GM12875 (cell line): Measurements from ENCODE around the gene GPR31.
"Not testable (repeated sequence)": the region's sequence is repeated elsewhere in the genome, so short reads cannot be mapped to it uniquely, and the experiment has no call there.

ENCODE experiments used
- H3K4me3 ChIP-seq: one replicate; pipeline ENCODE4 v1.5.1; 2011; ENCODE audit warnings: low read depth, low read length, control low read depth
- CTCF ChIP-seq: IDR thresholded peaks from 2 replicates; pipeline ENCODE4 v1.5.1; 2011; ENCODE audit warnings: low read depth, mild to moderate bottlenecking, control low read depth, inconsistent platforms, low read length, moderate library complexity, borderline replicate concordance; ENCODE audit not compliant: insufficient read depth

Gene GPR31

DNA sequence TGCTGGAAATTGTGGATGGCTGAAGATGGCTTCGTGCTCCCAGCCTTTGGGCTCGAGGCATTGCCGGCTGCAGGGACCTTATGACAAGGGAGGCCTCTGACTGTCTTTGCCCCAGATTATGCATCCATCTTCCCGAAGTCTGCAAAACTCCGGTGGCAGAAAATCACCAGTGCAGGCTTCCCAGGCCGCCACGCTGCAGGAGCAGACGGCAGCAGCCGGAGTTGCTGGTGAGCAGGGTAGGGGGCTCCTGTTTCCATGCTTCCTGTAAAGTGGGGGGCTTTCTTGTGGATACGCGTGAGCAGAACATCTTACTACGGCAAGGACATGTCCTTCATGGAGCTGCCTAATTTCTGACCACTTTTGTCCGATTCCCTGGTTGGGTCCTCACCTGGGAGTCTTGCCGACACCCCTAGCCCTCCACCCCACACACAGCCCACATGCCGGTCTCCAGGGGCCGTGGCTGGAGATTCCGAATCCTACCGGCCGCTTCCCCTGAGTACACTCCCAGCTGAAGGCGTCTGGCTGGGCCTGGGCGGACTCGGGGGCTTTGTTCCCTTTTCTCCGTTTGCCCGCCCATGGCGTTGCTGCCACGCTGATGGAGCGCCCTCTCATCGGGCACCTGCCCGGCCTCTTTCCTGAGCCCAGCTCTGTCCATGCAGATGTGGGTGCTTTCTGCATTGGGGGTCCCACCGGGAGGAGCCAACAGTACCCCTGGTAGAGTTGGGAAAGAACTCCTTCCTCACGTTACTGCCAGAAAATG lies 21.3 kb upstream of the GPR31 start:
- not testable (repeated sequence) for H3K4me3 ChIP-seq

DNA sequence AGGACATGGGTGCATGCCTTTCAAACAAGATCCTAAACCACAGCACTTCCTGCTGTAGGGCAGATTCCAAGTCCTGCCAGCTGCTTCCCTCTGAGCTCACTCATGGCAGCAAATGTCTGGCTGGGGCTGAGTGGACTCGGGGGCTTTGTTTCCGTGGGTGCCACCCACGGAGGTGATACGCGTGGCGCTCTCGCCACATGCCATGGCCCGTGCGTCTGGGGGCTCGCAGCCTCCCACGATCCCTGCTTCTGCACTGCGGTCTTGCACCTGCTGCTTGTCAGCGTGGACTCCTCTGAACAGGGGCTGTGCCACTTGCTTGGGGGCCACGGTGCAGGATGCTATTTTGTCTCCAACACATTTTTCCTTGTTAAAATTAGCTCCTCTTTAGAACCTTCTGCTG lies 19.5 kb upstream of the GPR31 start:
- not testable (repeated sequence) for H3K4me3 ChIP-seq

- not testable (repeated sequence) for H3K4me3 ChIP-seq
These were observed 14.2 kb upstream of the GPR31 start for GRCh38 chr6:167172011-167172410.

DNA sequence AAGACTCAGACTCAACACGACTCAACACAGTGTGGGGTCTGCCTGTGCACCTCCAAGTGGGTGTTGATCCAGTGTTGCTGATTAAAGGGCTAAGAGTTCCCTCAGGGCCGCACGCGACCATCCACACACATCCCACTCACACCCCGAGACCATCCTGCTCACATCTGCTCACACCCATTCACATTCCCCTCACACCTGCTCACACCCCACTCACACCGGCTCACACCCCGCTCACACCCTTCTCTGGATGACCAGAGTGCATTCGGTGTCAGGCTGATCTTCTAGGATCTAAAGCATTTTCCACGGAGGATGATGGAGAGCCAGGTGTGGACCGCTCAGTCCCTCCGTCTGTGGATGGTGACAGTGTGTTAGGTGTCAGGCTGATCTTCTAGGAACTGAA lies 13.5 kb upstream of the GPR31 start:
- not testable (repeated sequence) for H3K4me3 ChIP-seq

DNA sequence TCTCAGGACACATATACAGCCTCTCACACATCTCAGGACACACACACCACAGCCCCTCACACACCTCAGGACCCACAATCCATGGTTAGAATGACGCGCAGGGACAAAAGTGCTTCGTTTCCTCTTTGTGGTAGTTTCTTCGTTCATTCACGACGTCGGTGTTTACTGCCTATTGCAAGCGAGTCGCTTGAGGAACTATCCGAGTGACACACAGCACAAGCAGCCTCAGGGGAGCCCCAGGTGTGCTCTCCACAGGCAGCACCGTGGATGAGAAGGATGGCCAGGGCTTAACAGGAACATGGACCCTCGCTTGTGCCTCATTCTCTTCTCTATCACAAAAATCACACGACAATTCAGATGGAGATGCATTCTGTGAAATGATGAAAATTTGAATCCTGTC lies 12.1 kb upstream of the GPR31 start:
- not testable (repeated sequence) for H3K4me3 ChIP-seq

- H3K4me3 ChIP-seq = not testable (repeated sequence)
These were observed 10.5 kb upstream of the GPR31 start for GRCh38 chr6:167168296-167168695.

DNA sequence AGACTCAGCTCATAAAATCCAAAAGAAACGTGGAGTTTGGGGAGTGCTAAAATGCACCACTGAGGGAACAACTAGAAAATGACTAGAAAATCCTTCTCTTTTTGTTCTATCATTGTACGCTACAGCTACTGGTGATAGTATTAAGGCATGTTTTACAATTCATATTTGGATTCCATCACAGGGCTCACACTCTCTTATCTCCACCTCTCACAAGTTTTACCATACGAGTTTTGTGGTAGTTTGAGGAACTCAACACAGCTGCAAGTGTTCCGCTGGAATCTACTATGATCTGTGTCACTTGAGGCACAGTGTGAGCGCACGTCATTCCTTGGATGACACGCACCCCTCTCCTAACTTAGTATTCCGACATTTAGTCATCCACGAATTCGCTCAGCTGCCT lies 9.9 kb upstream of the GPR31 start:
- not testable (repeated sequence) for H3K4me3 ChIP-seq

GRCh38 chr6:167165858-167166471 lies 8.2 kb upstream of the GPR31 start:
- H3K4me3 ChIP-seq = no peak overlapping the region
- TF ChIP-seq CTCF = no peak

GRCh38 chr6:167164261-167164660 lies 6.5 kb upstream of the GPR31 start:
- no peak overlapping the region for H3K4me3 ChIP-seq
- no peak for TF ChIP-seq CTCF

DNA sequence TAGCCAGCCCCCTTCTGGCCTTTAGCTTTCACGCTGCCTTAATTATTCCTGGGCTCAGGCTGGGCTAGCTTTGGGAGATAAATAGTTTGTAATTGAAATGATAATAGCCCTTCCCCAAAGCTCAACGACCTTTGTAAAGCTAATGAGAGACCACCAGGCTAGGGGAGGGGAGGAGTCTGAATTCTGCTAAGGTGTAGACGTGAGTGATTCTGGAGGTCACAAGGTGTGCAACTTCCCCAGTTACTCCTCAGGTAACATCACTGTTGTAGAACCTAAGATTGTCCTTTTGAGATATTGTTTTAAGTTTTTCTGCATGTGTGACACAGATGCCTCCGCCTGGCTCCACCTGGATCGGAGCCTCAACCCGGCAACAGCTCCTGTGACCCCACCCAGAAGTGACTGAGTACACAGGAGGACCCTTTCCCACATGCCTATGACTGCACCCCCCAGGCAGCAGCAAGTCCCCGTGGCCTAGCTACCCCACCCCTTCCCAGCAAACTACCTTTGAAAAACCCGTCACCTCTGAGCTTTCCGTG lies 5.8 kb upstream of the GPR31 start:
- H3K4me3 ChIP-seq = no peak overlapping the region
- no peak for TF ChIP-seq CTCF

- no peak for TF ChIP-seq CTCF
- H3K4me3 ChIP-seq = no peak overlapping the region
These were observed 4.8 kb upstream of the GPR31 start for GRCh38 chr6:167162591-167162990.
